GM12878 (cell line): Measurements from ENCODE around the gene DAGLA. TPM values are rescaled to one million over a fixed set of nuclear protein-coding genes. Genes with fewer than 3 reads are reported as not detected.

ENCODE experiments used
- ATAC-seq: fragments of 200-7000 bp; cut with Tn5 transposase; 3 replicates; pipeline ENCODE4 v1.9.1; 2020; ENCODE audit warnings: mild to moderate bottlenecking, moderate library complexity
- BruUV-seq: library from RNA; stranded (reverse); fragments of 400-500 nt; replicated peaks from 2 replicates; lab custom pipeline; 2021; lab: Mats Ljungman, UMichigan
- CTCF ChIA-PET: fragments of 300-600 bp; sonication (Branson Sonifier 250); formaldehyde crosslinking; extraction: SDS; loops from one replicate; lab custom pipeline; 2021; ENCODE audit warnings: inconsistent platforms; lab: Yijun Ruan, JAX
- POLR2A ChIA-PET: fragments of 350-600 bp; formaldehyde crosslinking; extraction: SDS; loops from one replicate; lab custom pipeline; 2021; ENCODE audit warnings: inconsistent platforms; lab: Charles Lee
- RAD21 ChIA-PET: fragments of 300-600 bp; sonication (Branson Sonifier 250); formaldehyde crosslinking; loops from one replicate; lab custom pipeline; 2023; ENCODE audit warnings: antibody characterized with exemption; ENCODE audit not compliant: unreplicated experiment; lab: Charles Lee
- SMC1A ChIA-PET: fragments of 300-600 bp; sonication (Branson Sonifier 250); formaldehyde crosslinking; loops from one replicate; lab custom pipeline; 2023; ENCODE audit not compliant: unreplicated experiment, uncharacterized antibody; lab: Charles Lee
- DNase-seq: peaks from one replicate; pipeline ENCODE4 v3.0.0-alpha.2; 2011; ENCODE audit warnings: low read depth, low spot score
- FAIRE-seq: peaks from 3 replicates; lab custom pipeline; 2011; peaks lifted over from hg19 to GRCh38; lab: Jason Lieb, UNC
- H2AFZ ChIP-seq: 2 replicates; pipeline ENCODE4 v1.6.0; 2011; ENCODE audit warnings: low read depth, low read length, control low read depth; ENCODE audit not compliant: control insufficient read depth
- H3K27ac ChIP-seq: 2 replicates; pipeline ENCODE4 v1.5.1; 2011; ENCODE audit warnings: control low read depth; ENCODE audit not compliant: control insufficient read depth, insufficient read depth
- H3K27me3 ChIP-seq, 2 experiments: replicated peaks in 1 of 2; 2 replicates each; pipeline versions ENCODE4 v1.6.0 to v1.6.1; 2011; ENCODE audit warnings: low read length in 1 of 2; ENCODE audit not compliant: control insufficient read depth in 2 of 2, insufficient read depth in 2 of 2
- H3K36me3 ChIP-seq, 2 experiments: 2 replicates each; pipeline ENCODE4 v1.5.1; 2011; ENCODE audit warnings: low read length in 1 of 2; ENCODE audit not compliant: control insufficient read depth in 2 of 2, insufficient read depth in 2 of 2
- H3K4me1 ChIP-seq: 2 replicates; pipeline ENCODE4 v1.6.1; 2011; ENCODE audit warnings: mild to moderate bottlenecking, low read length, moderate library complexity, mixed read lengths; ENCODE audit not compliant: control insufficient read depth, insufficient read depth
- H3K4me2 ChIP-seq: 2 replicates; pipeline ENCODE4 v1.6.0; 2011; ENCODE audit warnings: control low read depth; ENCODE audit not compliant: control insufficient read depth, insufficient read depth
- H3K4me3 ChIP-seq: fragments of 200-600 bp; sonication (generic); 2 replicates; pipeline ENCODE4 v1.5.1; 2016
- H3K79me2 ChIP-seq: 2 replicates; pipeline ENCODE4 v1.6.0; 2011; ENCODE audit warnings: low read length; ENCODE audit not compliant: control insufficient read depth, insufficient read depth
- H3K9ac ChIP-seq: 2 replicates; pipeline ENCODE4 v1.8.0; 2011; ENCODE audit warnings: low read length, control low read depth, mixed read lengths; ENCODE audit not compliant: control insufficient read depth, insufficient read depth
- H3K9me3 ChIP-seq: replicated peaks from 3 replicates; pipeline ENCODE4 v1.5.1; 2011; ENCODE audit warnings: mild to moderate bottlenecking, low read length; ENCODE audit not compliant: control insufficient read depth, insufficient read depth
- H4K20me1 ChIP-seq: 2 replicates; pipeline ENCODE4 v1.6.0; 2011; ENCODE audit not compliant: control insufficient read depth, insufficient read depth
- ATF7 ChIP-seq: fragments of 450-650 bp; IDR thresholded peaks from 2 replicates; pipeline ENCODE4 v1.6.1; 2016; ENCODE audit warnings: low read depth, mild to moderate bottlenecking
- BCLAF1 ChIP-seq: fragments of 450-650 bp; IDR thresholded peaks from 2 replicates; pipeline ENCODE4 v1.6.1; 2017; ENCODE audit warnings: antibody characterized with exemption, mild to moderate bottlenecking, moderate library complexity
- KDM1A ChIP-seq: fragments of 200-600 bp; sonication (generic); IDR thresholded peaks from 2 replicates; pipeline ENCODE4 v1.6.1; 2016; ENCODE audit warnings: borderline replicate concordance
- MLLT1 ChIP-seq: fragments of 450-650 bp; IDR thresholded peaks from 2 replicates; pipeline ENCODE4 v1.6.1; 2016; ENCODE audit warnings: mild to moderate bottlenecking
- NFIC ChIP-seq: IDR thresholded peaks from 2 replicates; pipeline ENCODE4 v1.6.1; 2012; ENCODE audit warnings: low read depth, mild to moderate bottlenecking, inconsistent platforms, low read length, moderate library complexity
- POLR2AphosphoS2 ChIP-seq: IDR thresholded peaks from 2 replicates; pipeline ENCODE4 v1.6.1; 2011; ENCODE audit warnings: low read depth, mild to moderate bottlenecking, low read length, improper control_type of control experiment, moderate library complexity
- SIX5 ChIP-seq: IDR thresholded peaks from 2 replicates; pipeline ENCODE4 v1.6.1; 2011; ENCODE audit warnings: mild to moderate bottlenecking, low read depth, low read length, moderate library complexity; ENCODE audit not compliant: severe bottlenecking
- SKIL ChIP-seq: fragments of 450-650 bp; IDR thresholded peaks from 2 replicates; pipeline ENCODE4 v1.6.1; 2017; ENCODE audit warnings: mild to moderate bottlenecking, low read depth, inconsistent platforms; ENCODE audit not compliant: poor library complexity, severe bottlenecking
- SMAD1 ChIP-seq: fragments of 450-650 bp; IDR thresholded peaks from 2 replicates; pipeline ENCODE4 v1.6.1; 2018; ENCODE audit warnings: mild to moderate bottlenecking, low read depth; ENCODE audit not compliant: partially characterized antibody
- TARDBP ChIP-seq: IDR thresholded peaks from 2 replicates; pipeline ENCODE4 v1.6.1; 2016; ENCODE audit warnings: borderline replicate concordance
- TCF7 ChIP-seq: IDR thresholded peaks from 2 replicates; pipeline ENCODE4 v1.6.1; 2014; ENCODE audit warnings: antibody characterized with exemption, borderline replicate concordance
- WGBS: methylation state at CpG from one replicate; pipeline ENCODE4 v1.1.6; 2016; ENCODE audit warnings: low lambda C conversion rate; ENCODE audit not compliant: insufficient replicate concordance, insufficient coverage; ENCODE audit errors: missing lambda C conversion rate; 5-methylcytosine and 5-hydroxymethylcytosine counted together
- in situ Hi-C: fragments of 300-500 bp; cut with MboI; formaldehyde crosslinking; loops from 9 replicates; pipeline ENCODE4 v1.14.3; 2018; ENCODE audit warnings: mixed read lengths
- intact Hi-C: fragments of 100-400 bp; cut with micrococcal nuclease; formaldehyde crosslinking; loops from one replicate; pipeline ENCODE4 v1.14.2; 2022; ENCODE audit not compliant: unreplicated experiment
- polyA plus RNA-seq, 11 experiments: library from polyadenylated mRNA; depleted of rRNA in 4 of 11; unstranded in 6 of 11; stranded (reverse) in 5 of 11; fragments of >200 nt; fragmentation: Nextera tagmentation in 4 of 11; fragmentation: Illumina TruSeq in 1 of 11; extraction: Ambion mirVana in 4 of 11; extraction: Trizol in 1 of 11; gene quantifications; 1 replicate in 1 of 11; 2 replicates in 10 of 11; pipeline versions ENCODE4 v1.2.1 to v1.2.3, GENCODE V29; 2011 to 2016; ENCODE audit warnings: inconsistent platforms in 2 of 11, missing spikeins in 2 of 11, low read depth in 1 of 11
- total RNA-seq, 4 experiments: library from RNA; depleted of rRNA in 3 of 4; stranded (reverse); fragments of >200 nt in 3 of 4; fragmentation: Illumina TruSeq in 1 of 4; extraction: Trizol in 1 of 4; gene quantifications; 2 replicates each; pipeline versions ENCODE4 v1.2.1 to v1.2.3, GENCODE V29; 2013 to 2021

DAGLA gene
- total and polyA plus RNA-seq, 10 of the 15 experiments (the other 5 are each of a cell fraction or from before 2014, with no cell fraction given) = 0.05 TPM; not detected in 9

- no peak for TF ChIP-seq POLR2AphosphoS2
- no peak for TF ChIP-seq ATF7
- TF ChIP-seq SIX5 = no peak
- TF ChIP-seq KDM1A = no peak
- no peak for TF ChIP-seq SMAD1
- no peaks in the 10 kb centered on the region for H3K27me3 ChIP-seq
- FAIRE-seq = no peak
- no peak overlapping the region for H3K4me3 ChIP-seq
- H3K36me3 ChIP-seq = no peaks in the 10 kb centered on the region
- POLR2A ChIA-PET = interaction anchor here (0.7 kb wide), 1 partner anchor 45 kb away, joined by 4 read pairs; no protein-coding TSS in a partner anchor
- H3K9ac ChIP-seq = no peak overlapping the region
- H3K27ac ChIP-seq = no peak overlapping the region
- no peak for DNase-seq
- intact Hi-C loops (no loop called here), in situ Hi-C loops (no loop called here)
- no peaks in the 10 kb centered on the region for H4K20me1 ChIP-seq
- no peaks in the 10 kb centered on the region; the same call in 1 of the 2 replicates for H3K4me1 ChIP-seq
- CTCF ChIA-PET = interaction anchor here (7.5 kb wide), 1 partner anchor 25 kb away, joined by 88 read pairs; no protein-coding TSS in a partner anchor
- no peaks in the 10 kb centered on the region for H3K79me2 ChIP-seq
- H3K9me3 ChIP-seq = no peaks in the 10 kb centered on the region
- RAD21 ChIA-PET = no interaction called here
- no TSS peak for BruUV-seq
- no peak overlapping the region for H3K4me2 ChIP-seq
- 70% methylated on average over 18 of the region's 18 CpGs for WGBS
- H2AFZ ChIP-seq = no peak overlapping the region
- SMC1A ChIA-PET = no interaction called here
- ATAC-seq = no peak
These were observed 93.6 kb downstream of the DAGLA start for GRCh38 chr11:61773809-61774208.

- no peak for DNase-seq
- no peak overlapping the region for H3K9ac ChIP-seq
- BruUV-seq = no TSS peak
- intact Hi-C loops (no loop called here), in situ Hi-C loops (no loop called here)
- H3K4me2 ChIP-seq = no peak overlapping the region
- H2AFZ ChIP-seq = no peak overlapping the region
- no peaks in the 10 kb centered on the region; the same call in 1 of the 2 replicates for H3K4me1 ChIP-seq
- FAIRE-seq = no peak
- no peak overlapping the region for H3K27ac ChIP-seq
- no peaks in the 10 kb centered on the region for H3K36me3 ChIP-seq
- no peak for ATAC-seq
- no peak overlapping the region for H3K4me3 ChIP-seq
- H3K27me3 ChIP-seq = no peaks in the 10 kb centered on the region
- H3K79me2 ChIP-seq = no peaks in the 10 kb centered on the region
- H3K9me3 ChIP-seq = no peaks in the 10 kb centered on the region
- ChIA-PET CTCF (interaction anchor here (1.6 to 7.5 kb wide), 5 partner anchors 12 to 41 kb away, joined by 4 to 88 read pairs (median 12); no protein-coding TSS in a partner anchor), POLR2A (interaction anchor here (0.6 to 0.7 kb wide), 2 partner anchors 44 to 640 kb away, joined by 4 to 5 read pairs; no protein-coding TSS in a partner anchor), SMC1A (no interaction called here), RAD21 (interaction anchor here (2.5 kb wide), 1 partner anchor 27 kb away, joined by 15 read pairs; no protein-coding TSS in a partner anchor)
- WGBS = 43% methylated on average over 8 of the region's 12 CpGs
- no peaks in the 10 kb centered on the region for H4K20me1 ChIP-seq
- TF ChIP-seq NFIC (no peak), MLLT1 (no peak), TCF7 (no peak), TARDBP (no peak), BCLAF1 (no peak), SKIL (no peak)
These were observed 94.2 kb downstream of the DAGLA start for GRCh38 chr11:61774411-61774810.
